ENCODE results near the gene LRRC32. TPM values are rescaled to one million over a fixed set of nuclear protein-coding genes. Genes with fewer than 3 reads are reported as not detected.
A peak's percentile ranks its signal among the peaks of the same experiment; 100 is the strongest.

LRRC32 gene
- total and polyA plus RNA-seq, 9 of the 15 experiments (the other 6 are each of a cell fraction or from before 2014, with no cell fraction given): 0.10 to 0.50 (median 0.19) TPM; not detected in 5

GRCh38 chr11:76671237-76671592, 668 bp upstream of the LRRC32 start:
- H3K4me1 ChIP-seq (replicated peaks in 1 of 2; ENCODE audit: control insufficient read depth in 2 of 2, insufficient read depth in 2 of 2, low read length in 2 of 2): peaks cover 3 to 23% of the 10 kb centered on the region in 2 experiments; a peak in 2 of 5 replicates
- H3K4me2 ChIP-seq (ENCODE audit: insufficient read depth, low read length): peak overlapping the region; percentile 58
- CTCF ChIA-PET (ENCODE audit: low intra/inter-chr PET ratio): no interaction called here
- POLR2A ChIA-PET: interaction anchor here (0.6 kb wide), 2 partner anchors 9 to 46 kb away, joined by 3 read pairs; no protein-coding TSS in a partner anchor
- peak overlapping the region; percentile 44 for H3K4me3 ChIP-seq
- peaks cover 12 to 32% of the 10 kb centered on the region in 2 experiments for H3K27me3 ChIP-seq (ENCODE audit: control insufficient read depth in 2 of 2, insufficient read depth in 2 of 2, low read length in 2 of 2)
- peak overlapping the region; percentile 67 for H2AFZ ChIP-seq (ENCODE audit: low read depth, low read length)
- H4K20me1 ChIP-seq (replicated peaks; ENCODE audit: control insufficient read depth, insufficient read depth, low read length): 0 out of 2 replicates have a peak, but pooled peaks cover 19% of the 10 kb centered on the region
- no peak for FAIRE-seq
- H3K27ac ChIP-seq (ENCODE audit: extremely low read depth, low read depth, low read length): no peak overlapping the region
- ATAC-seq: no peak
- no peak for DNase-seq (ENCODE audit: extremely low read depth in 1 of 4, low spot score in 3 of 4)
- H3K9me1 ChIP-seq (ENCODE audit: control insufficient read depth, insufficient read depth, low read length): no peaks in the 10 kb centered on the region
- H3K9ac ChIP-seq (ENCODE audit: insufficient read depth in 1 of 2, low read depth in 2 of 2, low read length in 2 of 2): peak overlapping the region in 1 of 2 experiments; percentile 28; a peak in 2 of 4 replicates
- no peaks in the 10 kb centered on the region for H3K36me3 ChIP-seq (ENCODE audit: control insufficient read depth, insufficient read depth, low read length)
- no peaks in the 10 kb centered on the region for H3K9me3 ChIP-seq (replicated peaks; ENCODE audit: control insufficient read depth, insufficient read depth, low read depth, low read length)
- WGBS (ENCODE audit: insufficient coverage, low coverage, missing lambda C conversion rate): 23% methylated on average over 8 of the region's 8 CpGs
- TF ChIP-seq KDM1A (IDR thresholded peaks at IDR 0.05): peak; percentile 22 to 45; a peak in 2 of 4 replicates
- peak; percentile 39 for TF ChIP-seq ZFX (CRISPR knock-in tag; IDR thresholded peaks at IDR 0.05)
- no peak for TF ChIP-seq MTF1 (CRISPR knock-in tag; IDR thresholded peaks at IDR 0.05; ENCODE audit: borderline replicate concordance)
- TF ChIP-seq NFE2L1 (tag; IDR thresholded peaks at IDR 0.05; ENCODE audit: borderline replicate concordance, low read depth): no peak
- TF ChIP-seq POLR3G (IDR thresholded peaks at IDR 0.05; ENCODE audit: extremely low read depth, insufficient read length, insufficient replicate concordance): no peak
- TF ChIP-seq FOXA3 (CRISPR knock-in tag; conservative IDR thresholded peaks at IDR 0.05 in 1 of 2, IDR thresholded peaks at IDR 0.05 in 1 of 2): peak in 1 of 2 experiments; percentile 54; a peak in 1 of 4 replicates
- intact Hi-C loops (cut with micrococcal nuclease): loop anchor here (10.0 kb wide), 1 partner anchor 346 kb away; no protein-coding TSS in a partner anchor
- in situ Hi-C loops (cut with MboI): no loop called here
- H3K79me2 ChIP-seq (ENCODE audit: control insufficient read depth, insufficient read depth, low read length): no peaks in the 10 kb centered on the region
- BruUV-seq (replicated peaks): no TSS peak
